ENCODE data around the gene TMEM209.
"Not testable (repeated sequence)": the region's sequence is repeated elsewhere in the genome, so short reads cannot be mapped to it uniquely, and the experiment has no call there.

GRCh38 chr7:130246491-130246890 lies 41.3 kb upstream of the TMEM209 start:
- TF ChIP-seq CTCF, MAX (IDR thresholded peaks at IDR 0.05; ENCODE audit: low read depth, low read length): not testable (repeated sequence)
